Liver (tissue), 9 donors: ENCODE results near the gene EMSY. TPM values are rescaled to one million over a fixed set of nuclear protein-coding genes. Genes with fewer than 3 reads are reported as not detected.

Experiments used
- DNase-seq: peaks from one replicate; pipeline ENCODE4 v3.0.0-alpha.2; 2017; ENCODE audit warnings: low spot score
- H3K27ac ChIP-seq, 2 donors: one replicate each; pipeline ENCODE4 v1.7.0; 2013; ENCODE audit warnings: inconsistent platforms in 2 of 2, low read length in 2 of 2, control low read depth in 1 of 2, low read depth in 1 of 2, mild to moderate bottlenecking in 1 of 2
- H3K27me3 ChIP-seq, 4 donors: one replicate each; pipeline versions ENCODE4 v1.6.1 to v1.7.0; 2013; ENCODE audit warnings: low read length in 3 of 4, inconsistent platforms in 1 of 4, mild to moderate bottlenecking in 1 of 4, moderate library complexity in 1 of 4; ENCODE audit not compliant: control insufficient read depth in 4 of 4, insufficient read depth in 4 of 4
- H3K36me3 ChIP-seq, 4 donors: one replicate each; pipeline versions ENCODE4 v1.6.1 to v1.7.0; 2013; ENCODE audit warnings: low read length in 3 of 4, mild to moderate bottlenecking in 3 of 4, low read depth in 1 of 4, moderate library complexity in 1 of 4; ENCODE audit not compliant: control insufficient read depth in 4 of 4, insufficient read depth in 3 of 4
- H3K4me1 ChIP-seq, 4 donors: one replicate each; pipeline versions ENCODE4 v1.6.1 to v1.7.0; 2013; ENCODE audit warnings: low read length in 3 of 4, mild to moderate bottlenecking in 3 of 4, moderate library complexity in 1 of 4; ENCODE audit not compliant: control insufficient read depth in 4 of 4, insufficient read depth in 4 of 4
- H3K4me3 ChIP-seq, 3 donors: one replicate each; pipeline versions ENCODE4 v1.6.1 to v1.7.0; 2013; ENCODE audit warnings: low read length in 3 of 3, control low read depth in 1 of 3, low read depth in 1 of 3, mild to moderate bottlenecking in 1 of 3
- H3K9ac ChIP-seq, 2 donors: one replicate each; pipeline ENCODE4 v1.7.0; 2013; ENCODE audit warnings: low read length in 2 of 2, mild to moderate bottlenecking in 2 of 2, moderate library complexity in 2 of 2, control low read depth in 1 of 2, low read depth in 1 of 2
- H3K9me3 ChIP-seq, 4 donors: one replicate each; pipeline versions ENCODE4 v1.6.1 to v1.7.0; 2013; ENCODE audit warnings: low read length in 3 of 4; ENCODE audit not compliant: control insufficient read depth in 4 of 4
- CTCF ChIP-seq: fragments of 150-350 bp; IDR thresholded peaks from 2 replicates; pipeline ENCODE4 v1.5.1; 2017; ENCODE audit warnings: improper control_type of control experiment, low read depth, low read length; ENCODE audit not compliant: missing input control
- EGR1 ChIP-seq, 2 donors: IDR thresholded peaks; 2 replicates each; pipeline ENCODE4 v1.6.1; 2016 to 2018; ENCODE audit warnings: antibody characterized with exemption in 2 of 2, low read depth in 2 of 2
- FOXA1 ChIP-seq: IDR thresholded peaks from 2 replicates; pipeline ENCODE4 v1.6.1; 2016; ENCODE audit warnings: antibody characterized with exemption
- FOXA2 ChIP-seq: IDR thresholded peaks from 2 replicates; pipeline ENCODE4 v1.6.1; 2016; ENCODE audit warnings: antibody characterized with exemption
- GABPA ChIP-seq, 2 donors: IDR thresholded peaks in 1 of 2; conservative IDR thresholded peaks in 1 of 2; 2 replicates each; pipeline ENCODE4 v1.6.1; 2016; ENCODE audit warnings: antibody characterized with exemption in 2 of 2, mild to moderate bottlenecking in 1 of 2, moderate library complexity in 1 of 2
- HNF4A ChIP-seq, 2 donors: conservative IDR thresholded peaks; 2 replicates each; pipeline ENCODE4 v1.6.1; 2016; ENCODE audit warnings: antibody characterized with exemption in 2 of 2, mild to moderate bottlenecking in 2 of 2
- HNF4G ChIP-seq: IDR thresholded peaks from 2 replicates; pipeline ENCODE4 v1.6.1; 2016; ENCODE audit warnings: antibody characterized with exemption
- JUND ChIP-seq, 2 donors: IDR thresholded peaks; 2 replicates each; pipeline ENCODE4 v1.6.1; 2016; ENCODE audit warnings: antibody characterized with exemption in 2 of 2
- NR2F2 ChIP-seq: IDR thresholded peaks from 2 replicates; pipeline ENCODE4 v1.6.1; 2016; ENCODE audit warnings: antibody characterized with exemption
- RAD21 ChIP-seq, 2 donors: IDR thresholded peaks; 2 replicates each; pipeline ENCODE4 v1.6.1; 2016; ENCODE audit warnings: antibody characterized with exemption in 2 of 2, mild to moderate bottlenecking in 2 of 2
- REST ChIP-seq: IDR thresholded peaks from 2 replicates; pipeline ENCODE4 v1.6.1; 2016; ENCODE audit warnings: antibody characterized with exemption, mild to moderate bottlenecking
- RXRA ChIP-seq, 2 donors: IDR thresholded peaks; 2 replicates each; pipeline ENCODE4 v1.6.1; 2017 to 2018; ENCODE audit warnings: antibody characterized with exemption in 2 of 2, mild to moderate bottlenecking in 1 of 2
- SP1 ChIP-seq: IDR thresholded peaks from 2 replicates; pipeline ENCODE4 v1.6.1; 2018; ENCODE audit warnings: antibody characterized with exemption, mild to moderate bottlenecking
- TAF1 ChIP-seq: conservative IDR thresholded peaks from 2 replicates; pipeline ENCODE4 v1.6.1; 2016; ENCODE audit warnings: antibody characterized with exemption, mild to moderate bottlenecking
- YY1 ChIP-seq: IDR thresholded peaks from 2 replicates; pipeline ENCODE4 v1.6.1; 2016; ENCODE audit warnings: antibody characterized with exemption, mild to moderate bottlenecking
- WGBS: extraction: QIAGEN DNeasy Blood & Tissue Kit; methylation state at CpG from one replicate; pipeline ENCODE4 v1.1.7; 2013; 5-methylcytosine and 5-hydroxymethylcytosine counted together
- polyA plus RNA-seq, 2 donors: library from polyadenylated mRNA; stranded (reverse) in 1 of 2; unstranded in 1 of 2; fragments of 200-250 nt in 1 of 2; fragments of >200 nt in 1 of 2; fragmentation: Nextera tagmentation in 1 of 2; extraction: Ambion mirVana in 1 of 2; gene quantifications; one replicate each; pipeline versions ENCODE4 v1.2.1 to v1.2.3, GENCODE V29; 2013 to 2015
- total RNA-seq, 2 donors: library from RNA; depleted of rRNA; stranded (reverse); fragments of >200 nt; gene quantifications; one replicate each; pipeline ENCODE4 v1.2.3, GENCODE V29; 2014
- TF ChIP-seq, protein P1 (sequence below): IDR thresholded peaks from 2 replicates; pipeline ENCODE4 v1.6.1; 2016; ENCODE audit warnings: antibody characterized with exemption
- TF ChIP-seq, protein P2 (sequence below): IDR thresholded peaks from 2 replicates; pipeline ENCODE4 v1.6.1; 2016; ENCODE audit warnings: antibody characterized with exemption
- TF ChIP-seq, protein P3 (sequence below): IDR thresholded peaks from 2 replicates; pipeline ENCODE4 v1.6.1; 2016; ENCODE audit warnings: antibody characterized with exemption
- donor health status: healthy.
- donor health status: healthy.
- donor health status: healthy.
- donor health status: healthy.
- donor health status: healthy.

Gene EMSY
- total and polyA plus RNA-seq, 4 donors = 4.2 to 14.8 (median 8.9) TPM

DNA sequence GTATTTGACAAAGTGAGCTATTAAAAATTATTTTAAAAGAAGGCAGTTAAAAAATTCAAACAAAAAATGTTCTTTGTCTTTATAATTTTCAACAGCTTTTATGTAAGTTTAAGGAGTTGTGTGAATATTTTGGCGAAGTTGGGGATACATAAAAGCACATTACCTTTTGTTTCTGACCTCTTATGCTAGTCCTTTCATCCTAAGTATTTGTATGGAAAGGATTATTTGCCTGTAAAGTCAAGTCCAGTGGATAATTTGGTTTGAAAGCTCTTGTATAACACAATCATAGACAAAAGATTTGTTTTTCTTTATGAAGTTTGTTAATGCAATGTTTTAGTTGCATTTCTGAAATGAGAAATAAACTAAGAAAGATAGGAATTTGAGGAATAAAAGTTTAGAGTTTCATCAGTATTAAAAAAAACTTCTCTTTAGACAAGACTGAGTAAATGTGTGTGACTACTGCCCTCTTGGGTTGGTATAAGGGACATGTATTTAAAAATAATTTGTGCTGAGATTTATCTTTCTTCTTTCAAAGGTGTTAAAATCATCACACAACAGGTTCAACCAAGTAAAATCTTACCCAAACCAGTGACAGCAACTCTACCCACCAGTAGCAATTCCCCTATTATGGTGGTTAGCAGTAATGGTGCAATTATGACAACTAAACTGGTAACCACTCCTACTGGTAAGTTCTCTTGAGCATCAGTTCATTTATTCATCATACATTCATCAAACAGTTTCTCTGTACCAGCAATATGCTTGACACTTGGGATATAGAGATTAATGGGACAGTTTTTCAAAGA is 68.2 kb downstream of the EMSY start (continued):
- TF ChIP-seq REST = no peak
- TF ChIP-seq GABPA (IDR thresholded peaks at IDR 0.05 in 1 of 2, conservative IDR thresholded peaks at IDR 0.05 in 1 of 2) = no peak
- TF ChIP-seq NR2F2 = no peak
- no peak for TF ChIP-seq HNF4G
- no peak for TF ChIP-seq YY1
- no peak for TF ChIP-seq FOXA1
- no peak for TF ChIP-seq EGR1 (IDR thresholded peaks at IDR 0.05; ENCODE audit: low read depth in 2 of 2)
- TF ChIP-seq, protein P1, sequence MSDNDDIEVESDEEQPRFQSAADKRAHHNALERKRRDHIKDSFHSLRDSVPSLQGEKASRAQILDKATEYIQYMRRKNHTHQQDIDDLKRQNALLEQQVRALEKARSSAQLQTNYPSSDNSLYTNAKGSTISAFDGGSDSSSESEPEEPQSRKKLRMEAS = no peak
- no peak for TF ChIP-seq JUND (IDR thresholded peaks at IDR 0.05)

GRCh38 chr11:76513654-76514034 is 68.8 kb downstream of the EMSY start:
- TF ChIP-seq RXRA (IDR thresholded peaks at IDR 0.05) = no peak
- no peak for TF ChIP-seq TAF1
- TF ChIP-seq HNF4A (conservative IDR thresholded peaks at IDR 0.05) = no peak
- no peak for TF ChIP-seq CTCF
- TF ChIP-seq RAD21 (IDR thresholded peaks at IDR 0.05) = no peak
- TF ChIP-seq YY1 = no peak
- TF ChIP-seq NR2F2 = no peak
- TF ChIP-seq, protein P2, sequence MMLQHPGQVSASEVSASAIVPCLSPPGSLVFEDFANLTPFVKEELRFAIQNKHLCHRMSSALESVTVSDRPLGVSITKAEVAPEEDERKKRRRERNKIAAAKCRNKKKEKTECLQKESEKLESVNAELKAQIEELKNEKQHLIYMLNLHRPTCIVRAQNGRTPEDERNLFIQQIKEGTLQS = no peak
- no peak for TF ChIP-seq HNF4G
- TF ChIP-seq GABPA (IDR thresholded peaks at IDR 0.05 in 1 of 2, conservative IDR thresholded peaks at IDR 0.05 in 1 of 2) = no peak
- TF ChIP-seq JUND (IDR thresholded peaks at IDR 0.05) = no peak
- TF ChIP-seq, protein P3, sequence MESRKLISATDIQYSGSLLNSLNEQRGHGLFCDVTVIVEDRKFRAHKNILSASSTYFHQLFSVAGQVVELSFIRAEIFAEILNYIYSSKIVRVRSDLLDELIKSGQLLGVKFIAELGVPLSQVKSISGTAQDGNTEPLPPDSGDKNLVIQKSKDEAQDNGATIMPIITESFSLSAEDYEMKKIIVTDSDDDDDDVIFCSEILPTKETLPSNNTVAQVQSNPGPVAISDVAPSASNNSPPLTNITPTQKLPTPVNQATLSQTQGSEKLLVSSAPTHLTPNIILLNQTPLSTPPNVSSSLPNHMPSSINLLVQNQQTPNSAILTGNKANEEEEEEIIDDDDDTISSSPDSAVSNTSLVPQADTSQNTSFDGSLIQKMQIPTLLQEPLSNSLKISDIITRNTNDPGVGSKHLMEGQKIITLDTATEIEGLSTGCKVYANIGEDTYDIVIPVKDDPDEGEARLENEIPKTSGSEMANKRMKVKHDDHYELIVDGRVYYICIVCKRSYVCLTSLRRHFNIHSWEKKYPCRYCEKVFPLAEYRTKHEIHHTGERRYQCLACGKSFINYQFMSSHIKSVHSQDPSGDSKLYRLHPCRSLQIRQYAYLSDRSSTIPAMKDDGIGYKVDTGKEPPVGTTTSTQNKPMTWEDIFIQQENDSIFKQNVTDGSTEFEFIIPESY = no peak
- no peak for TF ChIP-seq EGR1 (IDR thresholded peaks at IDR 0.05; ENCODE audit: low read depth in 2 of 2)
- TF ChIP-seq REST = no peak
- TF ChIP-seq FOXA1 = no peak
- no peak for TF ChIP-seq SP1
- TF ChIP-seq, protein P1 = no peak
- no peak for TF ChIP-seq FOXA2
- no peaks in the 10 kb centered on the region for H3K27me3 ChIP-seq
- WGBS = 86% methylated on average over 3 of the region's 3 CpGs
- peaks cover 0 to 5% (median 1%) of the 10 kb centered on the region in 4 donors for H3K36me3 ChIP-seq
- H3K4me1 ChIP-seq = no peaks in the 10 kb centered on the region
- no peak overlapping the region for H3K27ac ChIP-seq
- DNase-seq = no peak
- no peaks in the 10 kb centered on the region for H3K9me3 ChIP-seq
- H3K4me3 ChIP-seq = no peak overlapping the region
- no peak overlapping the region for H3K9ac ChIP-seq
